Measurements from ENCODE around the gene RFX7. TPM values are rescaled to one million over a fixed set of nuclear protein-coding genes. Genes with fewer than 3 reads are reported as not detected.

RFX7 gene
- total and polyA plus RNA-seq, 2 of the 8 experiments (the other 6 are each of a cell fraction or from before 2014, with no cell fraction given) = 10.4 to 40.9 TPM

DNA sequence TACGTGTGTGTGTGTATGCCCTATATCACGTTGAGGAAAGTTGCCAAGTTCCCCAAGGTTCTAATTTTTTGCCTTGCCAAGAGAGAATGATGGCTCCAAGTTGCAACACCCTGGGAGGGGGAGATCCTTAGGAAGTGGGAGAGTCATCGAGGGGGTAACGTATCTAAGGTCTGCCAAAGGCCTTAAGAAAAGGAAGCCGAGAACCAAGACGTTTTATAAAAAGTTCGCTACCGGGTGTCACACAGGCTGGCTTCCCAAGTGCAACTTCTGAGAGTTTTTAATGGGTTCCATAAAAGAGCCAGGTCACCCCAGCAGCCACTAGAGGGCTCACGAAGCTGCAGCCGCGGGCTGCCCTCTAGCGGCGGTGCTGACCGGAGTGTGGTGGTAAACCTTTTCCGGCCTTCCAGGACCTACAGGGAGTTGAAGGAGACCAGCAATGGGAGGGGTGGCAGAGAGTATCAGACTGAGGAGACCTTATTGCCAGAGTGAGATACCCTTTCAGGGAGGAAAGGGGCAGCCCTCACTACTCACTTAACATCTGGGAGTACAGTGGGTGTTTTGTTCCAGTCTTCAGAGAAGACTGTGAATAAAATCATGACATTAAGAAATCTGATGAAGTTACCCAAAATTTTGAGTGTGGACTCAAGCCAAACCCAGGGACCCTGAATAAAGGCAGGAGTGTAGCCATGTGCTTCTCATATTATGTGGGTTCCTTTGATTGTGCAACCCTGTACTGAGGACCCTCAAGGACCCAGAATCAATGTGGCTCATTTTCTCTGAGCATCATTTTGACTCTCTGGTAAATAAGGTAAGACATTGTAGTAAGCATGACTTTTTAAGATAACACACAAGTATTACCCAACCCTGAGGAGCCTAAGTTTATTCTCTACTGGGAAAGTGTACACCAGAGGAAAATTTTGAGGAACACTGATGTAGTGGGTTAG lies 2.5 kb upstream of the RFX7 start (continued):
- TF ChIP-seq SP4 (IDR thresholded peaks at IDR 0.05; ENCODE audit: low read length) = 0 out of 2 replicates have a peak, but pooled peaks have one; percentile 65
- peak; percentile 91 for TF ChIP-seq JUND (IDR thresholded peaks at IDR 0.05; ENCODE audit: low read length)
- TF ChIP-seq E2F6 (IDR thresholded peaks at IDR 0.05) = no peak
- peak; percentile 76 for TF ChIP-seq SP1 (IDR thresholded peaks at IDR 0.05; ENCODE audit: low read depth, low read length)
- TF ChIP-seq, protein P1, sequence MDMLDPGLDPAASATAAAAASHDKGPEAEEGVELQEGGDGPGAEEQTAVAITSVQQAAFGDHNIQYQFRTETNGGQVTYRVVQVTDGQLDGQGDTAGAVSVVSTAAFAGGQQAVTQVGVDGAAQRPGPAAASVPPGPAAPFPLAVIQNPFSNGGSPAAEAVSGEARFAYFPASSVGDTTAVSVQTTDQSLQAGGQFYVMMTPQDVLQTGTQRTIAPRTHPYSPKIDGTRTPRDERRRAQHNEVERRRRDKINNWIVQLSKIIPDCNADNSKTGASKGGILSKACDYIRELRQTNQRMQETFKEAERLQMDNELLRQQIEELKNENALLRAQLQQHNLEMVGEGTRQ (IDR thresholded peaks at IDR 0.05; ENCODE audit: low read length) = 0 out of 2 replicates have a peak, but pooled peaks have one; percentile 4
- no peak for TF ChIP-seq TCF12 (IDR thresholded peaks at IDR 0.05; ENCODE audit: low read depth, low read length)

All from H1 (cell line).